GM18498 (cell line): ENCODE results near the gene TNIP3.

ENCODE experiments used
- ATAC-seq: cut with Tn5 transposase; IDR thresholded peaks from one replicate; pipeline ENCODE4 v1.9.1; 2021; ENCODE audit warnings: mild to moderate bottlenecking, moderate library complexity; ENCODE audit not compliant: unreplicated experiment

TNIP3 gene

GRCh38 chr4:121140716-121141460 lies 23.2 kb downstream of the TNIP3 start:
- no peak for ATAC-seq

GRCh38 chr4:121139533-121140222 lies 24.4 kb downstream of the TNIP3 start:
- peak; percentile 89 for ATAC-seq

GRCh38 chr4:121138039-121138825 lies 25.9 kb downstream of the TNIP3 start:
- no peak for ATAC-seq

- no peak for ATAC-seq
These were observed 33.8 kb downstream of the TNIP3 start for GRCh38 chr4:121130326-121130660.

GRCh38 chr4:121129606-121130325 lies 34.4 kb downstream of the TNIP3 start:
- ATAC-seq, result no peak

- ATAC-seq, result no peak
These were observed 37.0 kb downstream of the TNIP3 start for GRCh38 chr4:121127100-121127499.

- no peak for ATAC-seq
These were observed 37.6 kb downstream of the TNIP3 start for GRCh38 chr4:121126449-121127006.

- no peak for ATAC-seq
These were observed 38.6 kb downstream of the TNIP3 start for GRCh38 chr4:121125498-121125885.

GRCh38 chr4:121122661-121123060 lies 41.5 kb downstream of the TNIP3 start:
- ATAC-seq, result no peak

- no peak for ATAC-seq
These were observed 44.4 kb downstream of the TNIP3 start for GRCh38 chr4:121119715-121120114.

GRCh38 chr4:121118344-121118743 lies 45.8 kb downstream of the TNIP3 start:
- no peak for ATAC-seq

- no peak for ATAC-seq
These were observed 49.4 kb downstream of the TNIP3 start for GRCh38 chr4:121114756-121115155.

- ATAC-seq, result no peak
These were observed 51.6 kb downstream of the TNIP3 start for GRCh38 chr4:121112530-121112929.

- no peak for ATAC-seq
These were observed 55.6 kb downstream of the TNIP3 start for GRCh38 chr4:121108557-121108956.

GRCh38 chr4:121107507-121107906 lies 56.6 kb downstream of the TNIP3 start:
- ATAC-seq, result no peak

- no peak for ATAC-seq
These were observed 63.9 kb downstream of the TNIP3 start for GRCh38 chr4:121100093-121100775.

- no peak for ATAC-seq
These were observed 65.9 kb downstream of the TNIP3 start for GRCh38 chr4:121098266-121098665.

GRCh38 chr4:121096629-121097028 lies 67.5 kb downstream of the TNIP3 start:
- ATAC-seq, result no peak

- no peak for ATAC-seq
These were observed 67.9 kb downstream of the TNIP3 start for GRCh38 chr4:121096191-121096590.

GRCh38 chr4:121094297-121094966 lies 69.7 kb downstream of the TNIP3 start:
- ATAC-seq, result no peak
